Transverse colon (tissue), 4 donors: Measurements from ENCODE around the gene SHC2. TPM values are rescaled to one million over a fixed set of nuclear protein-coding genes. Genes with fewer than 3 reads are reported as not detected.

Experiments used
- DNase-seq: peaks from one replicate; pipeline ENCODE4 v3.0.0-alpha.2; 2019
- H3K27ac ChIP-seq, 4 donors: fragments of 200-600 bp; sonication (generic); 2 replicates each; pipeline ENCODE4 v1.5.1; 2016 to 2018; ENCODE audit warnings: inconsistent platforms in 4 of 4
- H3K27me3 ChIP-seq: fragments of 200-600 bp; sonication (generic); 2 replicates; pipeline ENCODE4 v1.5.1; 2017; ENCODE audit warnings: inconsistent platforms
- H3K36me3 ChIP-seq, 4 donors: fragments of 200-600 bp; sonication (generic); 2 replicates each; pipeline ENCODE4 v1.5.1; 2017 to 2019; ENCODE audit warnings: inconsistent platforms in 4 of 4
- H3K4me1 ChIP-seq, 4 donors: fragments of 200-600 bp; sonication (generic); 2 replicates each; pipeline ENCODE4 v1.5.1; 2017 to 2020; ENCODE audit warnings: inconsistent platforms in 4 of 4
- H3K4me3 ChIP-seq, 4 donors: fragments of 200-600 bp; sonication (generic); 1 replicate in 1 of 4; 2 replicates in 3 of 4; pipeline versions ENCODE4 v1.5.1 to v1.6.1; 2017 to 2019; ENCODE audit warnings: inconsistent platforms in 4 of 4
- H3K9me3 ChIP-seq, 2 donors: fragments of 200-600 bp; sonication (generic); 2 replicates each; pipeline ENCODE4 v1.5.1; 2017 to 2019; ENCODE audit warnings: inconsistent platforms in 2 of 2
- CTCF ChIP-seq, 5 experiments: fragments of 200-600 bp in 3 of 5; fragments of 450-650 bp in 2 of 5; sonication (generic) in 3 of 5; IDR thresholded peaks; 1 replicate in 2 of 5; 2 replicates in 3 of 5; pipeline ENCODE4 v1.5.1; 2016 to 2017; ENCODE audit warnings: antibody characterized with exemption in 5 of 5, inconsistent platforms in 3 of 5, mild to moderate bottlenecking in 2 of 5, moderate library complexity in 1 of 5
- EP300 ChIP-seq: sonication (generic); formaldehyde crosslinking; IDR thresholded peaks from one replicate; pipeline ENCODE4 v1.6.1; 2017; ENCODE audit warnings: antibody characterized with exemption, low read depth
- POLR2A ChIP-seq: fragments of 450-650 bp; IDR thresholded peaks from one replicate; pipeline ENCODE4 v1.6.1; 2016; ENCODE audit warnings: antibody characterized with exemption, mild to moderate bottlenecking, moderate library complexity
- POLR2AphosphoS5 ChIP-seq, 3 donors: sonication (generic); formaldehyde crosslinking; IDR thresholded peaks; one replicate each; pipeline ENCODE4 v1.6.1; 2016; ENCODE audit warnings: antibody characterized with exemption in 3 of 3
- whole genome bisulfite sequencing, 2 donors: methylation state at CpG; one replicate each; pipeline ENCODE4 v1.1.5; 2018; ENCODE audit warnings: low coverage in 1 of 2; 5-methylcytosine and 5-hydroxymethylcytosine counted together
- in situ Hi-C, 4 donors: fragments of 200-750 bp; cut with MboI; loops; one replicate each; pipeline versions ENCODE4 v1.15.0 to v1.15.1; 2017; ENCODE audit warnings: low sequenced_read_pairs in 3 of 4, low pct_ligation_motif_present in 1 of 4, low pct_unique_long_range_greater_than_20kb in 1 of 4
- intact Hi-C: fragments of 100-400 bp; cut with DNase I; formaldehyde crosslinking; loops from one replicate; pipeline ENCODE4 v1.15.1; 2023; ENCODE audit warnings: low total_unique reads
- total RNA-seq, 4 donors: library from RNA; depleted of rRNA; stranded (reverse); fragments of >200 nt; gene quantifications; one replicate each; pipeline ENCODE4 v1.1.0, GENCODE V29; 2016

The SHC2 gene
- total RNA-seq, 4 donors from 2014 or later = 6.3 to 30.3 (median 11.1) TPM

- H3K27ac ChIP-seq = no peak overlapping the region
- no peaks in the 10 kb centered on the region for H3K36me3 ChIP-seq
- TF ChIP-seq EP300 (no peak), POLR2AphosphoS5 (IDR thresholded peaks at IDR 0.05) (no peak), POLR2A (no peak), CTCF (IDR thresholded peaks at IDR 0.05) (no peak)
- 80% methylated on average over 39 of the region's 40 CpGs; no CpG with 5 or more reads in 1 of the 2 donors for WGBS, 2 donors
- in situ Hi-C loops (no loop called here), intact Hi-C loops (no loop called here)
- H3K4me3 ChIP-seq = no peak overlapping the region
- H3K27me3 ChIP-seq = no peaks in the 10 kb centered on the region
- H3K9me3 ChIP-seq = no peaks in the 10 kb centered on the region
- H3K4me1 ChIP-seq = no peaks in the 10 kb centered on the region
- no peak for DNase-seq
These were observed 38.5 kb downstream of the SHC2 start for GRCh38 chr19:422213-422916.

GRCh38 chr19:419721-420515, 40.9 kb downstream of the SHC2 start:
- Histone ChIP-seq H3K4me3 (no peak overlapping the region), H3K4me1 (no peaks in the 10 kb centered on the region), H3K27ac (no peak overlapping the region), H3K36me3 (no peaks in the 10 kb centered on the region), H3K9me3 (no peaks in the 10 kb centered on the region), H3K27me3 (no peaks in the 10 kb centered on the region)
- no peak for TF ChIP-seq POLR2AphosphoS5 (IDR thresholded peaks at IDR 0.05)
- no peak for TF ChIP-seq EP300
- no peak for TF ChIP-seq CTCF (IDR thresholded peaks at IDR 0.05)
- TF ChIP-seq POLR2A = no peak
- DNase-seq = no peak
- 85 to 92% methylated on average over 2 to 31 of the region's 31 CpGs for WGBS, 2 donors
- intact Hi-C loops = no loop called here
- in situ Hi-C loops = no loop called here

- in situ Hi-C loops (no loop called here), intact Hi-C loops (no loop called here)
- no peak for TF ChIP-seq EP300
- TF ChIP-seq POLR2A = no peak
- no peak for TF ChIP-seq POLR2AphosphoS5 (IDR thresholded peaks at IDR 0.05)
- no peak for TF ChIP-seq CTCF (IDR thresholded peaks at IDR 0.05)
- WGBS, 2 donors = 81% methylated on average over 51 of the region's 51 CpGs; no CpG with 5 or more reads in 1 of the 2 donors
- no peak for DNase-seq
- Histone ChIP-seq H3K4me3 (no peak overlapping the region), H3K9me3 (no peaks in the 10 kb centered on the region), H3K27ac (no peak overlapping the region), H3K27me3 (no peaks in the 10 kb centered on the region), H3K36me3 (no peaks in the 10 kb centered on the region), H3K4me1 (no peaks in the 10 kb centered on the region)
These were observed 41.8 kb downstream of the SHC2 start for GRCh38 chr19:418761-419671.

- in situ Hi-C loops = no loop called here
- WGBS, 2 donors = 90% methylated on average over 14 of the region's 14 CpGs; no CpG with 5 or more reads in 1 of the 2 donors
These were observed 44.4 kb downstream of the SHC2 start for GRCh38 chr19:416416-416815.

More at GRCh38 chr19:416416-416815, 44.4 kb downstream of the SHC2 start:
- intact Hi-C loops = no loop called here
- TF ChIP-seq POLR2A (no peak), CTCF (IDR thresholded peaks at IDR 0.05) (no peak), EP300 (no peak), POLR2AphosphoS5 (IDR thresholded peaks at IDR 0.05) (no peak)
- Histone ChIP-seq H3K27ac (no peak overlapping the region), H3K27me3 (peaks cover 16% of the 10 kb centered on the region), H3K36me3 (no peaks in the 10 kb centered on the region), H3K9me3 (no peaks in the 10 kb centered on the region), H3K4me1 (no peaks in the 10 kb centered on the region), H3K4me3 (no peak overlapping the region)
- DNase-seq = no peak
